Measurements from ENCODE around the gene SPRED2.

The SPRED2 gene

GRCh38 chr2:65386989-65387388, 45.4 kb downstream of the SPRED2 start:
- DNase-seq (ENCODE audit: low spot score): no peak

- DNase-seq (ENCODE audit: low spot score): no peak
These were observed 46.1 kb downstream of the SPRED2 start for GRCh38 chr2:65386344-65386743.

GRCh38 chr2:65383541-65384488, 48.6 kb downstream of the SPRED2 start:
- DNase-seq (ENCODE audit: low spot score): no peak

GRCh38 chr2:65382776-65383357, 49.5 kb downstream of the SPRED2 start:
- peak; percentile 86 for DNase-seq (ENCODE audit: low spot score)

- DNase-seq (ENCODE audit: low spot score): no peak
These were observed 50.1 kb downstream of the SPRED2 start for GRCh38 chr2:65382323-65382722.

GRCh38 chr2:65381607-65382051, 50.8 kb downstream of the SPRED2 start:
- DNase-seq (ENCODE audit: low spot score): no peak

GRCh38 chr2:65380255-65380654, 52.1 kb downstream of the SPRED2 start:
- DNase-seq (ENCODE audit: low spot score): no peak

GRCh38 chr2:65379721-65380171, 52.7 kb downstream of the SPRED2 start:
- DNase-seq (ENCODE audit: low spot score): no peak

GRCh38 chr2:65379223-65379622, 53.2 kb downstream of the SPRED2 start:
- no peak for DNase-seq (ENCODE audit: low spot score)

- no peak for DNase-seq (ENCODE audit: low spot score)
These were observed 54.1 kb downstream of the SPRED2 start for GRCh38 chr2:65378290-65378689.

GRCh38 chr2:65377556-65378192, 54.7 kb downstream of the SPRED2 start:
- DNase-seq (ENCODE audit: low spot score): peak; percentile 15

GRCh38 chr2:65375723-65376122, 56.7 kb downstream of the SPRED2 start:
- no peak for DNase-seq (ENCODE audit: low spot score)

- DNase-seq (ENCODE audit: low spot score): no peak
These were observed 57.4 kb downstream of the SPRED2 start for GRCh38 chr2:65374999-65375398.

GRCh38 chr2:65374575-65374974, 57.8 kb downstream of the SPRED2 start:
- no peak for DNase-seq (ENCODE audit: low spot score)

- no peak for DNase-seq (ENCODE audit: low spot score)
These were observed 59.0 kb downstream of the SPRED2 start for GRCh38 chr2:65373365-65373918.

GRCh38 chr2:65372619-65373018, 59.8 kb downstream of the SPRED2 start:
- DNase-seq (ENCODE audit: low spot score): no peak

GRCh38 chr2:65371074-65371434, 61.3 kb downstream of the SPRED2 start:
- DNase-seq (ENCODE audit: low spot score): no peak

GRCh38 chr2:65370387-65371073, 61.9 kb downstream of the SPRED2 start:
- DNase-seq (ENCODE audit: low spot score): no peak

- DNase-seq (ENCODE audit: low spot score): no peak
These were observed 62.4 kb downstream of the SPRED2 start for GRCh38 chr2:65369980-65370379.

- no peak for DNase-seq (ENCODE audit: low spot score)
These were observed 62.8 kb downstream of the SPRED2 start for GRCh38 chr2:65369574-65369973.

- no peak for DNase-seq (ENCODE audit: low spot score)
These were observed 63.9 kb downstream of the SPRED2 start for GRCh38 chr2:65368468-65368867.

- DNase-seq (ENCODE audit: low spot score): peak; percentile 98
These were observed 64.9 kb downstream of the SPRED2 start for GRCh38 chr2:65367524-65367923.
